GM19043 (cell line): ENCODE results near the gene STRC.
"Not testable (repeated sequence)": the region's sequence is repeated elsewhere in the genome, so short reads cannot be mapped to it uniquely, and the experiment has no call there.

ENCODE experiments used
- ATAC-seq: cut with Tn5 transposase; IDR thresholded peaks from one replicate; pipeline ENCODE4 v1.9.1; 2021; ENCODE audit warnings: low read depth; ENCODE audit not compliant: unreplicated experiment

Gene STRC

GRCh38 chr15:43618700-43619099 lies at the start of gene STRC:
STRC (minus strand) TSS chr15:43618800; CDS start chr15:43618722, 78 bp downstream.
- not testable (repeated sequence) for ATAC-seq

GRCh38 chr15:43666177-43666576 lies 47.6 kb upstream of the STRC start:
- ATAC-seq, result not testable (repeated sequence)

GRCh38 chr15:43663333-43663732 lies 44.7 kb upstream of the STRC start:
- ATAC-seq, result not testable (repeated sequence)

DNA sequence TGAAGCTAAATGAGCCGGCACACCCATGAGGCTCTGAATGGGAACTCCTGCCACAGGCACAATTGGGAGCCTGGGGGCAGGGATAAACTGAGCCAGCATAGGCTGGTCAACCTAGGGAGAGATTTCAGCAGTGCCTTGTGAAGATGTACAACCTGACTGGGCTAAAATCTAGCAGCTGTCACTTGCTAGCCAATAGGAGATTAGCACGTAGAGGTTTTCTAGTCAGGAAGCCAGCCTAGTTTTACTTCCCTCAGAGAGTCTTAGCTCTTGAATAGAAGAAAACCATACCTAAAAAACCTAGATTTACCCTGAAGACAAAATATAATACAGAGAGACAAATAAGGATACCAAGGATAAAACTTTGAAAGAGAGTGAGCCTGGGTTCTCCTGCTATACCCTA lies 43.7 kb upstream of the STRC start:
- ATAC-seq, result not testable (repeated sequence)

- ATAC-seq, result not testable (repeated sequence)
Observed at GRCh38 chr15:43659727-43660126, 41.1 kb upstream of the STRC start.

DNA sequence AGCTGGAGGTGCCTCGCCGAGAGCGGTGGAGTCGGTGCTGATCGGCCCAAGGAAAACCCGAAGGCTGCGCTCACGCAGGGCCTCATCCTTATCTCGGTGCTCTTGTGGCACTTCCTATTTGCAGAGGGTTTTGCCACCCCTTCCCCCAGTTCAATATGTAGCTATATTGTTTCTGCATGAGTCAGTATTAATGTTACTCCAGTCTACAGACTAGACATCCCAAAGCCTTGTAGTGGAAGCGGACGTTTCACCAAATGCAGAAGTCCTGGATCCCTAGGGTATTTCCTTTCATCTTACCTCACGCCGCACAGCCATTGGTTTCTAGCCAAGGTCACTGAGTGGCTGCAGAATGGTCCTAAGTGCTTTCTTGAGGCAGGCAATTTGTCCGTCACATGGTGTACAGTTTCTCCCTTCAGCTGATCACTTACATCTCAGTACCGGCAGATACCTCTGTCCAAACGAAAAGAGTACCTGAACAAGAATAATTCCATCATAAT lies 30.9 kb upstream of the STRC start:
- not testable (repeated sequence) for ATAC-seq

DNA sequence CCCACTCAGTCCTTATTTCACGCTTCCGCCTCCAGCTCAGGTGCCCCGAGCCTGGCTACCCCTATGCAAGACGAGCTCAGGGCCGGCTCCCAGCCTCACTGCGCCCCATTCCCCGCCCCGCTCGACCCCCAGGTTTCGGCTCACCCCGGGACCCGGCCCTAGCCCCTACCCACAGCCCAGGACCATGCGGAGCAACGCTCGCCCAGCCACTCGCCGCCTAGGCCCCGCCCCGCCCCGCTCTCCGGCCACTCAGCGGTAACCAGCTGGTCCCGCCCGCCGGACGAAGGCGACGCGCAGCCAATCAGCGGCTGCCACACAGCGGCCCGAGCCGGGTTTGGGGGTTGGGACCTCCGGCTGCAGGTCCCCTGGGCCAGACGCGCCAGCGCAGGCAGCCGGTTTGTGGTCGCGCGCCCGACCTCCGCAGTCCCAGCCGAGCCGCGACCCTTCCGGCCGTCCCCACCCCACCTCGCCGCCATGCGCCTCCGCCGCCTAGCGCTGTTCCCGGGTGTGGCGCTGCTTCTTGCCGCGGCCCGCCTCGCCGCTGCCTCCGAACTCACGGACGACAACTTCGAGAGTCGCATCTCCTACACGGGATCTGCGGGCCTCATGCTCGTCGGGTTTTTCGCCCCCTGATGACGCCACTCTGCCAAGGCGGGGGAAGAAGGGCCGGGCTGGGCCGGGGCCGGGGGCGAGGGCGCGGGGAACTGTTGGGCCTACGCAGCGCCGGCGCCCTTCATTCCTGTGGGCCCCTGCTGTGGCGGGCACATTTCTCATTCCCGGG lies 30.2 kb upstream of the STRC start, which contains the start of gene CATSPER2:
Gene CATSPER2 (minus strand): TSS at position 196 of the 781 bp plus-strand sequence. CDS start 783 bp downstream, outside the sequence.
- no peak for ATAC-seq

GRCh38 chr15:43638464-43639204 lies 20.0 kb upstream of the STRC start:
- ATAC-seq, result not testable (repeated sequence)

DNA sequence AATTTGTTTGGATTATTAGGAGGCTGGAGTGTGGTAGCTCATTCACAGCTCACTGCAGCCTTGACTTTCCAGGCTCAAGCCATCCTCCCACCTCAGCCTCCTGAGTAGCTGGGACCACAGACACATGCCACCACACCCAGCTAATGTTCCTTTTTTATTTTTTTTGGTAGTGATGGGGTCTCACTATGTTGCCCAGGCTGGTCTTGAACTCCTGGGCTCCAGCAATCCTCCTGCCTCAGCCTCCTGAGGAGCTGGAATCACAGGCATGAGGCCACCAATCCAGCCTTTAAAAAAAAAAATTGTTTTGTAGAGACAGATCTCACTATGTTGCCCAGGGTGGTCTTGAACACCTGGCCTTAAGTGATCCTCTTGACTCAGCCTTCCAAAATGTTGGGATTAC lies 8.3 kb upstream of the STRC start:
- not testable (repeated sequence) for ATAC-seq

GRCh38 chr15:43625106-43625505 lies 6.5 kb upstream of the STRC start:
- ATAC-seq, result no peak

- not testable (repeated sequence) for ATAC-seq
Observed at GRCh38 chr15:43622068-43622799, 3.6 kb upstream of the STRC start.

DNA sequence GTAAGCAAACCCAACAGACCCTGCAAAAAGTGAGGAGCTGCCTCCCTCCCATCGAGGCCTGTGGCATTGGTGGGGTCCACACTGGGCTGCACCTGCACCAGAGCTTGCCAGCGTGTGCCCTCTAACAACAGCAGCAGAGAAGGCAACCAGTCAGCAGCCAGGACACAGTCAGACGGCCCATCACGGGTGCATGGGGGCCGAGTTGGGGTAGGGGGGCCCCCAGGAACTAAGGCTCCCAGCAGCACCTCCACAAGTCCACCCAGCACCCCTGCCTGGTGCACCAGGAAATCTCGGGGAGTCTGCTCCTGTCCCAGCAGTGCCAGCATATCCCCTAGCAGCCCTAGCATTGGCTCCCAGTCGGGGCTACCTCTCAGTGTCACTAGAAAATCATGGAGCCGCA lies 850 bp downstream of the STRC start:
- ATAC-seq, result not testable (repeated sequence)

DNA sequence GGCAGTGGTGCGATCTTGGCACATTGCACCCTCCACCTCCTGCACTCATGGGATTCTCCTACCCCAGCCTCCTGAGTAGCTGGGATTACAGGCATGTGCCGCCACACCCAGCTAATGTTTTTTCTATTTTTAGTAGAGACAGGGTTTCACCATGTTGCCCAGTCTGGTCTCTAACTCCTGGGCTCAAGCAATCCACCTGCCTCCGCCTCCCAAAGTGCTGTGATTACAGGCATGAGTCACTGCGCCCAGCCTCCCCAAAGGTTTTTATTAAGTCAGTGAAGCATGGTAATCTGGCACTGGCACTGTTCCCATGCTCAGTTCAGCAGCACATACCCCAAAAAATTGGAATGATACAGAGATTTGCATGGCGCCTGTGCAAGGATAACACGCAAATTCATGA lies 16.4 kb downstream of the STRC start:
- ATAC-seq, result not testable (repeated sequence)

DNA sequence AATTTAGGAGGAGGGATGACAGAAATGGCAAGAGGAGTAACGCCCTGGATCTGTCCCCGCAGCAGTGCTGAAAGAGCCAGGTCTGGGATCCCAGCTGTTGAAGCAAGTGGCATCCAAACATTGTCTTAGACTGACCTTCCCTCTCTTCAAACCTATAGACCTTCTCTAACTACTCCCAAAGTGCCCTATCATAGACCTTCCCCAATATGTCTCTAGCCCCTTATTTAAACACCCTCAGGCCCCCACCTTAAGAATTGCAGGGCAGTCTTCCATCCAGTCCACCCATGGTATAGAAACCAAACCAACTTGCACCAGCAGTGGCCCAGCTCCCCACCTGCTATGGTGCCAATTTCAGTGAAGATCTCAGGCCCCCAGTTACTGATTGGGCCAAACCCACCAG lies 18.4 kb downstream of the STRC start:
- ATAC-seq, result not testable (repeated sequence)

GRCh38 chr15:43599131-43599530 lies 19.5 kb downstream of the STRC start:
- ATAC-seq, result not testable (repeated sequence)

GRCh38 chr15:43593328-43594190 lies 25.0 kb downstream of the STRC start, which contains the start of gene CKMT1B:
CKMT1B (plus strand) TSS chr15:43594027; CDS start chr15:43594219, 192 bp downstream.
- ATAC-seq, result not testable (repeated sequence)

DNA sequence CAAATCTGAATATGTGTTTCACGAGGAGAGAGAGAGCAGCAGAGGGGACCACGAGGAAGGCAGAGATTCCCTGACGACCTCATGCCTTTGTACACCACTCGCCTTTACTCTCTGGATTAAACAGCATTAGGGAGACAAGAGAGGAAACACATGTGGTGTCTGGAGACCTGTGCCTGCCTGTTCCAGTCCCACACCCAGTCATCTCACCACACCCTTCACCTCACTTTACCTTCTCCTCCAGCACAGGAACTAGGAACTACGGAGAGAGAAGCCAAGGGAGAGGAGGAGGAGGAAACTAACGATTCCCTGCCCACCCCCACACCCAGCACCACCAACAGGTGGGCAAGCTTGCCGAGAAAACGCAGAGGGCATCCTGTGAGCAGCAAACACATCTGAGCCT lies 25.8 kb downstream of the STRC start:
- ATAC-seq, result not testable (repeated sequence)

GRCh38 chr15:43589778-43590466 lies 28.7 kb downstream of the STRC start, which contains the start of gene PPIP5K1:
PPIP5K1 (minus strand) TSS chr15:43590208; CDS start chr15:43584504, 5,704 bp downstream.
- ATAC-seq, result peak; percentile 86

DNA sequence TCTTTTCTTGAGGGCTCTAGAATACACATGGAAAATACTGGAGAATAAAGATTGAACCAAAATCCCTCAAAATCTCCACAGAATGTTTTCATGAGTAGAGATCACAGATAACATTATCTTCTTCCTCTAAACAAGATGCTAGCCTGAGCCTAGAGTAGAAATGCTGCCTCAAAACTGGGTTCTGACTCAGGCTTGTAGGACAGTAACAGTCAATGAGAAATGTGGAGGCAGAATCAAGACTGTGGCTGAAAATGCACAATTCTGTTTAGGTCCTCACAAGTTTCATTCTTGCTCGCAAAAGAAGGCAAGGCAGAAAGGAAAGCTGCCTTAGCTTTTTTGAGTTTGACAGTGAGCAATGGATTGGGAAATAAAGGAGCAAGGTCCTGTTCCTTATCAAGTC lies 44.0 kb downstream of the STRC start:
- ATAC-seq, result not testable (repeated sequence)
